SU-DHL-6 (cell line): ENCODE measurements around the gene MUC13.

Experiments
- H2AFZ ChIP-seq: fragments of 200-600 bp; sonication (generic); 2 replicates; pipeline ENCODE4 v1.6.1; 2014; ENCODE audit warnings: low read depth, mild to moderate bottlenecking, moderate library complexity, mixed read lengths, antibody characterized with exemption, low read length; ENCODE audit not compliant: severe bottlenecking
- H3F3A ChIP-seq: fragments of 200-600 bp; shearing (Covaris generic); 2 replicates; pipeline ENCODE4 v1.6.0; 2016; ENCODE audit warnings: antibody characterized with exemption, mild to moderate bottlenecking; ENCODE audit not compliant: insufficient read depth
- H3K27ac ChIP-seq: fragments of 200-600 bp; sonication (generic); 2 replicates; pipeline ENCODE4 v1.5.1; 2016; ENCODE audit warnings: low read depth, mild to moderate bottlenecking, low read length, moderate library complexity, mixed read lengths
- H3K27me3 ChIP-seq: fragments of 200-600 bp; sonication (generic), shearing (Covaris generic); 2 replicates; pipeline ENCODE4 v1.6.0; 2014; ENCODE audit warnings: mild to moderate bottlenecking, low read length
- H3K36me3 ChIP-seq: fragments of 200-600 bp; sonication (generic); 2 replicates; pipeline ENCODE4 v1.6.1; 2014; ENCODE audit warnings: mild to moderate bottlenecking, low read length, mixed read lengths
- H3K4me2 ChIP-seq: fragments of 300-600, 200-600 bp; shearing (Covaris generic), sonication (generic); 2 replicates; pipeline ENCODE4 v1.6.0; 2014; ENCODE audit warnings: low read length, low read depth, mild to moderate bottlenecking; ENCODE audit not compliant: poor library complexity, severe bottlenecking
- H3K4me3 ChIP-seq: fragments of 200-600 bp; sonication (generic); 2 replicates; pipeline ENCODE4 v1.5.1; 2014; ENCODE audit warnings: antibody characterized with exemption, low read length, mild to moderate bottlenecking, mixed read lengths; ENCODE audit not compliant: insufficient read depth, poor library complexity, severe bottlenecking
- H3K79me2 ChIP-seq: fragments of 200-600 bp; sonication (generic); 2 replicates; pipeline ENCODE4 v1.6.1; 2014; ENCODE audit warnings: mild to moderate bottlenecking, low read length, moderate library complexity; ENCODE audit not compliant: insufficient read depth
- H3K9ac ChIP-seq: fragments of 200-600 bp; sonication (generic); 2 replicates; pipeline ENCODE4 v1.7.0; 2014; ENCODE audit warnings: mild to moderate bottlenecking, low read length
- H3K9me2 ChIP-seq: fragments of 200-600 bp; sonication (generic); replicated peaks from 2 replicates; pipeline ENCODE4 v1.6.1; 2014; ENCODE audit warnings: low read length; ENCODE audit not compliant: insufficient read depth
- H3K9me3 ChIP-seq: fragments of 200-600 bp; sonication (generic); 2 replicates; pipeline ENCODE4 v1.6.1; 2014; ENCODE audit warnings: low read length, mixed read lengths; ENCODE audit not compliant: insufficient read depth
- H4K20me1 ChIP-seq: fragments of 200-600 bp; sonication (generic); 2 replicates; pipeline ENCODE4 v1.6.1; 2014; ENCODE audit warnings: low read depth, mild to moderate bottlenecking, antibody characterized with exemption, low read length, moderate library complexity, mixed read lengths
- EZH2phosphoT487 ChIP-seq: fragments of 200-600 bp; sonication (generic), shearing (Covaris generic); conservative IDR thresholded peaks from 2 replicates; pipeline ENCODE4 v1.6.1; 2018; ENCODE audit warnings: mild to moderate bottlenecking, antibody characterized with exemption, low read length, moderate library complexity, mixed read lengths
- TF ChIP-seq, protein P1 (sequence below): fragments of 200-600 bp; sonication (generic); IDR thresholded peaks from one replicate; pipeline ENCODE4 v1.5.1; 2017; ENCODE audit warnings: antibody characterized with exemption, mild to moderate bottlenecking, low read length, moderate library complexity; ENCODE audit not compliant: insufficient read depth, poor library complexity, severe bottlenecking

Gene MUC13

DNA sequence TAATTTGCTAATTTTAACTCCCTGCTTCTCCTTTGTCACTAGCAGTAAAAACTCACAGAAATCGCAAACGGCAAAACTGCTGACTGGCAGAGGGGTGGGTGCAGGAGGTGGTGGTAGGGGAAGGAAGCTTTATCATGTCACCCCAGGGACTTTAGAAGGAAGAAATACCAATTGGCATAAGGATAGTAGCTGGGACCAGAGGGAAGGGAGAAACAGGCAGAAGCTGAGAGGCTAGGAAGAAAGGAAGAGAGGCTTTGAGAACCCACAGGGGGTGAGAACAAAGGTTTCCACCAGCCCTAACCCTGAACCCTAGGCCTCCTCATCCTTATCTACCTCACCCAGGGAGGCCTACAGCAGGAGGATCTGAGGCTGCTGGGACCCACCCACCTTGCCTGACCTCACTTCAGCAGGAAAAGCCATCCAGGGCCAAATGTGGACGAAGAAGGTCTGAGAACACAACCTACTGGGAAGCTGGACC, 58.1 kb downstream of the MUC13 start:
- Histone ChIP-seq H3K79me2 (no peaks in the 10 kb centered on the region), H3K9ac (no peak overlapping the region), H2AFZ (no peak overlapping the region), H3K27me3 (no peaks in the 10 kb centered on the region), H3F3A (no peaks in the 10 kb centered on the region), H3K27ac (no peak overlapping the region), H3K9me3 (no peaks in the 10 kb centered on the region), H3K9me2 (no peaks in the 10 kb centered on the region), H3K4me2 (no peak overlapping the region), H4K20me1 (no peaks in the 10 kb centered on the region), H3K36me3 (no peaks in the 10 kb centered on the region), H3K4me3 (no peak overlapping the region)
- TF ChIP-seq, protein P1, sequence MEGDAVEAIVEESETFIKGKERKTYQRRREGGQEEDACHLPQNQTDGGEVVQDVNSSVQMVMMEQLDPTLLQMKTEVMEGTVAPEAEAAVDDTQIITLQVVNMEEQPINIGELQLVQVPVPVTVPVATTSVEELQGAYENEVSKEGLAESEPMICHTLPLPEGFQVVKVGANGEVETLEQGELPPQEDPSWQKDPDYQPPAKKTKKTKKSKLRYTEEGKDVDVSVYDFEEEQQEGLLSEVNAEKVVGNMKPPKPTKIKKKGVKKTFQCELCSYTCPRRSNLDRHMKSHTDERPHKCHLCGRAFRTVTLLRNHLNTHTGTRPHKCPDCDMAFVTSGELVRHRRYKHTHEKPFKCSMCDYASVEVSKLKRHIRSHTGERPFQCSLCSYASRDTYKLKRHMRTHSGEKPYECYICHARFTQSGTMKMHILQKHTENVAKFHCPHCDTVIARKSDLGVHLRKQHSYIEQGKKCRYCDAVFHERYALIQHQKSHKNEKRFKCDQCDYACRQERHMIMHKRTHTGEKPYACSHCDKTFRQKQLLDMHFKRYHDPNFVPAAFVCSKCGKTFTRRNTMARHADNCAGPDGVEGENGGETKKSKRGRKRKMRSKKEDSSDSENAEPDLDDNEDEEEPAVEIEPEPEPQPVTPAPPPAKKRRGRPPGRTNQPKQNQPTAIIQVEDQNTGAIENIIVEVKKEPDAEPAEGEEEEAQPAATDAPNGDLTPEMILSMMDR, result no peak
- no peak for TF ChIP-seq EZH2phosphoT487

GRCh38 chr3:124873226-124873625, 61.3 kb downstream of the MUC13 start:
- no peak overlapping the region for H3K4me3 ChIP-seq
- H4K20me1 ChIP-seq, result no peaks in the 10 kb centered on the region
- no peaks in the 10 kb centered on the region for H3K27me3 ChIP-seq
- no peaks in the 10 kb centered on the region for H3K9me3 ChIP-seq
- TF ChIP-seq EZH2phosphoT487, result no peak
- TF ChIP-seq, protein P1, result no peak
- no peak overlapping the region for H3K9ac ChIP-seq
- H3K27ac ChIP-seq, result no peak overlapping the region
- H3K36me3 ChIP-seq, result no peaks in the 10 kb centered on the region
- no peak overlapping the region for H3K4me2 ChIP-seq
- H3F3A ChIP-seq, result no peaks in the 10 kb centered on the region
- no peaks in the 10 kb centered on the region for H3K9me2 ChIP-seq
- H3K79me2 ChIP-seq, result no peaks in the 10 kb centered on the region
- no peak overlapping the region for H2AFZ ChIP-seq

- Histone ChIP-seq H3K36me3 (no peaks in the 10 kb centered on the region), H3K9ac (no peak overlapping the region), H4K20me1 (no peaks in the 10 kb centered on the region), H2AFZ (no peak overlapping the region), H3K4me2 (no peak overlapping the region), H3F3A (no peaks in the 10 kb centered on the region), H3K9me3 (no peaks in the 10 kb centered on the region), H3K27me3 (no peaks in the 10 kb centered on the region), H3K4me3 (no peak overlapping the region), H3K27ac (no peak overlapping the region), H3K79me2 (no peaks in the 10 kb centered on the region), H3K9me2 (no peaks in the 10 kb centered on the region)
- TF ChIP-seq EZH2phosphoT487, result no peak
- TF ChIP-seq, protein P1, result no peak
These were observed 67.0 kb downstream of the MUC13 start for GRCh38 chr3:124867511-124867910.

- no peaks in the 10 kb centered on the region for H3K9me2 ChIP-seq
- TF ChIP-seq, protein P1, result no peak
- TF ChIP-seq EZH2phosphoT487, result no peak
- H3K79me2 ChIP-seq, result no peaks in the 10 kb centered on the region
- no peaks in the 10 kb centered on the region for H3K36me3 ChIP-seq
- H3K4me3 ChIP-seq, result no peak overlapping the region
- no peak overlapping the region for H2AFZ ChIP-seq
- H3K9me3 ChIP-seq, result no peaks in the 10 kb centered on the region
- no peak overlapping the region for H3K9ac ChIP-seq
- no peaks in the 10 kb centered on the region for H3K27me3 ChIP-seq
- no peaks in the 10 kb centered on the region for H4K20me1 ChIP-seq
- no peak overlapping the region for H3K4me2 ChIP-seq
- no peak overlapping the region for H3K27ac ChIP-seq
- H3F3A ChIP-seq, result no peaks in the 10 kb centered on the region
These were observed 72.5 kb downstream of the MUC13 start for GRCh38 chr3:124862006-124862405.
